Ishikawa (cell line): ENCODE data around the gene TGM5.

Source experiments
- CEBPB ChIP-seq: IDR thresholded peaks from 2 replicates; pipeline ENCODE4 v1.6.1; 2012
- CREB1 ChIP-seq: IDR thresholded peaks from 2 replicates; pipeline ENCODE4 v1.6.1; 2012; ENCODE audit warnings: low read depth
- EGR1 ChIP-seq: IDR thresholded peaks from 2 replicates; pipeline ENCODE4 v1.6.1; 2012
- EP300 ChIP-seq: IDR thresholded peaks from 2 replicates; pipeline ENCODE4 v1.6.1; 2012; ENCODE audit warnings: borderline replicate concordance
- FOXM1 ChIP-seq: IDR thresholded peaks from 2 replicates; pipeline ENCODE4 v1.6.1; 2012; ENCODE audit warnings: low read depth, borderline replicate concordance
- MAX ChIP-seq: IDR thresholded peaks from 2 replicates; pipeline ENCODE4 v1.6.1; 2012
- NFIC ChIP-seq: IDR thresholded peaks from 2 replicates; pipeline ENCODE4 v1.6.1; 2012
- RAD21 ChIP-seq: IDR thresholded peaks from 2 replicates; pipeline ENCODE4 v1.6.1; 2012; ENCODE audit warnings: low read depth
- REST ChIP-seq: IDR thresholded peaks from 2 replicates; pipeline ENCODE4 v1.6.1; 2012; ENCODE audit warnings: low read depth, mild to moderate bottlenecking
- TAF1 ChIP-seq: IDR thresholded peaks from 2 replicates; pipeline ENCODE4 v1.6.1; 2012; ENCODE audit warnings: low read depth, mild to moderate bottlenecking
- TCF12 ChIP-seq: IDR thresholded peaks from 2 replicates; pipeline ENCODE4 v1.6.1; 2012; ENCODE audit warnings: low read depth
- TEAD4 ChIP-seq: IDR thresholded peaks from 2 replicates; pipeline ENCODE4 v1.6.1; 2012
- USF1 ChIP-seq: IDR thresholded peaks from 2 replicates; pipeline ENCODE4 v1.6.1; 2012
- YY1 ChIP-seq: IDR thresholded peaks from 2 replicates; pipeline ENCODE4 v1.6.1; 2012; ENCODE audit warnings: low read depth
- ZBTB7A ChIP-seq: IDR thresholded peaks from 2 replicates; pipeline ENCODE4 v1.6.1; 2012; ENCODE audit warnings: low read depth

TGM5 gene

GRCh38 chr15:43266834-43267233 lies at the start of gene TGM5:
Gene TGM5, minus strand, starts transcription at chr15:43266928. Its CDS starts 79 bp downstream, at chr15:43266849.
- TF ChIP-seq YY1 (no peak), TAF1 (no peak), CREB1 (no peak), EGR1 (no peak), CEBPB (no peak), EP300 (no peak), TEAD4 (no peak), ZBTB7A (no peak), NFIC (no peak), MAX (no peak), RAD21 (no peak), REST (no peak), FOXM1 (no peak), USF1 (no peak), TCF12 (no peak)

- TF ChIP-seq REST (no peak), CREB1 (no peak), TAF1 (no peak), YY1 (no peak), NFIC (no peak), EP300 (no peak), FOXM1 (no peak), MAX (no peak), TEAD4 (no peak), RAD21 (no peak), CEBPB (no peak), ZBTB7A (no peak), USF1 (no peak), EGR1 (no peak), TCF12 (no peak)
Observed at GRCh38 chr15:43314171-43314570, 47.4 kb upstream of the TGM5 start.

- peak; percentile 28; the same call in 1 of the 2 replicates for TF ChIP-seq USF1
- TF ChIP-seq EGR1, result no peak
- no peak for TF ChIP-seq CREB1
- no peak for TF ChIP-seq FOXM1
Observed at GRCh38 chr15:43312378-43312777, 45.6 kb upstream of the TGM5 start.

- TF ChIP-seq CEBPB (no peak), MAX (no peak), TAF1 (no peak), ZBTB7A (no peak), FOXM1 (no peak), EGR1 (no peak), TEAD4 (no peak), YY1 (no peak), REST (no peak), RAD21 (no peak)
Observed at GRCh38 chr15:43302205-43302817, 35.6 kb upstream of the TGM5 start, which contains the start of gene TGM7. Gene TGM7, minus strand, starts transcription at chr15:43302255.
